Left lung (tissue), 10 donors: ENCODE measurements around the gene PGBD2. TPM values are rescaled to one million over a fixed set of nuclear protein-coding genes. Genes with fewer than 3 reads are reported as not detected.
"Not testable (repeated sequence)": the region's sequence is repeated elsewhere in the genome, so short reads cannot be mapped to it uniquely, and the experiment has no call there.

ENCODE experiments used
- ATAC-seq: fragments of 200-7000 bp; cut with Tn5 transposase; one replicate; pipeline ENCODE4 v1.9.1; 2020; ENCODE audit warnings: moderate library complexity
- DNase-seq, 4 donors: peaks; one replicate each; pipeline ENCODE4 v3.0.0-alpha.2; 2013 to 2020
- H3K27ac ChIP-seq, 2 donors: fragments of 200-600 bp; sonication (generic) in 1 of 2; one replicate each; pipeline versions ENCODE4 v1.5.0 to v1.8.0; 2020 to 2021
- H3K27me3 ChIP-seq, 2 donors: fragments of 200-600 bp; sonication (generic) in 1 of 2; one replicate each; pipeline versions ENCODE4 v1.5.0 to v1.8.0; 2020 to 2021
- H3K36me3 ChIP-seq, 2 donors: fragments of 200-600 bp; sonication (generic) in 1 of 2; one replicate each; pipeline versions ENCODE4 v1.5.0 to v1.8.0; 2020 to 2021
- H3K4me1 ChIP-seq, 2 donors: fragments of 200-600 bp; one replicate each; pipeline ENCODE4 v1.8.0; 2021
- H3K4me3 ChIP-seq, 2 donors: fragments of 200-600 bp; sonication (generic) in 1 of 2; one replicate each; pipeline versions ENCODE4 v1.5.0 to v1.8.0; 2020 to 2021; ENCODE audit warnings: mild to moderate bottlenecking in 1 of 2
- H3K9me3 ChIP-seq, 2 donors: fragments of 200-600 bp; sonication (generic) in 1 of 2; one replicate each; pipeline versions ENCODE4 v1.5.0 to v1.8.0; 2020 to 2021
- CTCF ChIP-seq, 2 donors: fragments of 200-600 bp; sonication (generic) in 1 of 2; IDR thresholded peaks; one replicate each; pipeline versions ENCODE4 v1.5.0 to v1.8.0; 2021; ENCODE audit warnings: antibody characterized with exemption in 2 of 2
- intact Hi-C, 2 donors: fragments of 100-400 bp; cut with DNase I; formaldehyde crosslinking; loops; one replicate each; pipeline versions ENCODE4 v1.11.2 to v1.14.2; 2022
- polyA plus RNA-seq, 6 donors: library from polyadenylated mRNA; unstranded; fragments of 120-200 nt; gene quantifications; one replicate each; pipeline ENCODE4 v1.2.1, GENCODE V29; 2013; ENCODE audit not compliant: insufficient read length in 6 of 6
- total RNA-seq, 2 donors: library from RNA; stranded (reverse); fragmentation: NEBNext Ultra II Directional; extraction: Animal tissue kit (Norgen Biotek cat#: 25700); gene quantifications; one replicate each; pipeline ENCODE4 v1.2.1, GENCODE V29; 2021
- donor health status: DM: no; HTN: yes; CAD: no.
- donor health status: DM: no; HTN: no; CAD: no.

Gene PGBD2
- total and polyA plus RNA-seq, 8 donors = 7.0 to 12.7 (median 12.0) TPM

GRCh38 chr1:248885646-248886045 is 20.4 kb upstream of the PGBD2 start:
- intact Hi-C loops = no loop called here
- TF ChIP-seq CTCF (IDR thresholded peaks at IDR 0.05) = no peak

GRCh38 chr1:248886237-248886895 is 19.7 kb upstream of the PGBD2 start:
- DNase-seq (no peak), ATAC-seq (no peak)
- no peaks in the 10 kb centered on the region for H3K4me1 ChIP-seq
- no peaks in the 10 kb centered on the region for H3K36me3 ChIP-seq
- no peaks in the 10 kb centered on the region for H3K27me3 ChIP-seq
- no peak overlapping the region for H3K4me3 ChIP-seq
- no peak for TF ChIP-seq CTCF (IDR thresholded peaks at IDR 0.05)
- intact Hi-C loops = no loop called here
- no peak overlapping the region for H3K27ac ChIP-seq
- H3K9me3 ChIP-seq = no peaks in the 10 kb centered on the region

More at GRCh38 chr1:248885646-248886045, 20.4 kb upstream of the PGBD2 start:
- no peak overlapping the region for H3K27ac ChIP-seq
- ATAC-seq (no peak), DNase-seq (no peak)
- H3K4me3 ChIP-seq = no peak overlapping the region
- no peaks in the 10 kb centered on the region for H3K4me1 ChIP-seq
- no peaks in the 10 kb centered on the region for H3K36me3 ChIP-seq
- no peaks in the 10 kb centered on the region for H3K27me3 ChIP-seq
- H3K9me3 ChIP-seq = no peaks in the 10 kb centered on the region

- intact Hi-C loops = not testable (repeated sequence)
Observed at GRCh38 chr1:248889914-248890243, 16.2 kb upstream of the PGBD2 start.

GRCh38 chr1:248890549-248891498 is 15.2 kb upstream of the PGBD2 start:
- no peaks in the 10 kb centered on the region for H3K4me1 ChIP-seq
- no peaks in the 10 kb centered on the region for H3K9me3 ChIP-seq
- no peaks in the 10 kb centered on the region for H3K27me3 ChIP-seq
- no peak for TF ChIP-seq CTCF (IDR thresholded peaks at IDR 0.05)
- H3K36me3 ChIP-seq = no peaks in the 10 kb centered on the region
- no peak overlapping the region for H3K4me3 ChIP-seq
- no peak overlapping the region for H3K27ac ChIP-seq
- ATAC-seq (no peak), DNase-seq (no peak)
- intact Hi-C loops = no loop called here

More at GRCh38 chr1:248889914-248890243, 16.2 kb upstream of the PGBD2 start:
- H3K27ac ChIP-seq, H3K4me1 ChIP-seq, H3K27me3 ChIP-seq, H3K4me3 ChIP-seq, H3K36me3 ChIP-seq, DNase-seq, ATAC-seq, H3K9me3 ChIP-seq: not testable (repeated sequence)

- no peak for DNase-seq
- no peaks in the 10 kb centered on the region for H3K36me3 ChIP-seq
- no peaks in the 10 kb centered on the region for H3K9me3 ChIP-seq
- H3K4me1 ChIP-seq = no peaks in the 10 kb centered on the region
- no peak for TF ChIP-seq CTCF (IDR thresholded peaks at IDR 0.05)
- no peak overlapping the region for H3K27ac ChIP-seq
- no peak overlapping the region for H3K4me3 ChIP-seq
- intact Hi-C loops = no loop called here
- no peak for ATAC-seq
- H3K27me3 ChIP-seq = peaks cover 0 to 7% of the 10 kb centered on the region in 2 donors
Observed at GRCh38 chr1:248891758-248892157, 14.3 kb upstream of the PGBD2 start.
